HG02938 (cell line): ENCODE data around the gene ANKRD37.

ENCODE experiments used
- ATAC-seq: cut with Tn5 transposase; IDR thresholded peaks from one replicate; pipeline ENCODE4 v1.9.1; 2021; ENCODE audit warnings: mild to moderate bottlenecking, moderate library complexity; ENCODE audit not compliant: unreplicated experiment

Gene ANKRD37

GRCh38 chr4:185412412-185412811, 15.8 kb downstream of the ANKRD37 start:
- no peak for ATAC-seq

- no peak for ATAC-seq
Observed at GRCh38 chr4:185416955-185417354, 20.3 kb downstream of the ANKRD37 start.

- no peak for ATAC-seq
Observed at GRCh38 chr4:185421366-185422124, 24.9 kb downstream of the ANKRD37 start.

- no peak for ATAC-seq
Observed at GRCh38 chr4:185424905-185425646, 28.4 kb downstream of the ANKRD37 start.

- peak; percentile 90 for ATAC-seq
Observed at GRCh38 chr4:185425647-185426352, 29.2 kb downstream of the ANKRD37 start, which contains the start of gene UFSP2. TSS of gene UFSP2 (minus strand) at chr4:185425964. CDS start at chr4:185425868, 96 bp downstream.

GRCh38 chr4:185426960-185427688, 30.5 kb downstream of the ANKRD37 start:
- no peak for ATAC-seq

- ATAC-seq, result no peak
Observed at GRCh38 chr4:185429660-185430059, 33.0 kb downstream of the ANKRD37 start.

- ATAC-seq, result no peak
Observed at GRCh38 chr4:185435466-185435865, 38.8 kb downstream of the ANKRD37 start.

GRCh38 chr4:185437809-185438208, 41.2 kb downstream of the ANKRD37 start:
- ATAC-seq, result peak; percentile 67

GRCh38 chr4:185441479-185441878, 44.8 kb downstream of the ANKRD37 start:
- no peak for ATAC-seq

GRCh38 chr4:185445209-185445608, 48.6 kb downstream of the ANKRD37 start:
- no peak for ATAC-seq
